RPMI7951 (cell line): ENCODE results near the gene TXNRD1. TPM values are rescaled to one million over a fixed set of nuclear protein-coding genes. Genes with fewer than 3 reads are reported as not detected.
A peak's percentile ranks its signal among the peaks of the same experiment; 100 is the strongest.
"Not testable (repeated sequence)": the region's sequence is repeated elsewhere in the genome, so short reads cannot be mapped to it uniquely, and the experiment has no call there.

Source experiments
- DNase-seq: peaks from one replicate; pipeline ENCODE4 v3.0.0-alpha.2; 2012; ENCODE audit warnings: low read depth
- total RNA-seq: library from RNA; depleted of rRNA; stranded (reverse); fragments of >200 nt; shearing (Covaris generic); gene quantifications from 2 replicates; pipeline ENCODE4 v1.2.3, GENCODE V29; 2014

The TXNRD1 gene
- total RNA-seq, 1 experiment from 2014 or later: 209 TPM

DNA sequence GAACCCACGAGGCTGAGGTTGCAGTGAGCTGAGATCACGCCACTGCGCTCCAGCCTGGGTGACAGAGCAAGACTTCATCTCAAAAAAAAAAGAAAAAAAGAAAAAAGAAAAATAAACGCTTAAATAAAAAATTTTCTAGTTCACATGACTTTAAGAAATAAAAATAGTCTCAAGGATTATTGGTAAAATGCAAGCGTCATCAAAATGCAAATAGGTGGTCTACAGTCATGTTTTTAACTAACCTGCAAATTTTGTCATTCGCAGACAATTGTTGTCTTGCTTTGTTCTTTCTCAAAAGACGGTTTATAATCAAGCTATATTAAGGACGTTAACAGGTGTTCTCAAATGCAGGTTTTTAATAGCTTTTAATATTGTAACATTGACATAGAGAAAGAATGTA, 22.4 kb downstream of the TXNRD1 start:
- no peak for DNase-seq

DNA sequence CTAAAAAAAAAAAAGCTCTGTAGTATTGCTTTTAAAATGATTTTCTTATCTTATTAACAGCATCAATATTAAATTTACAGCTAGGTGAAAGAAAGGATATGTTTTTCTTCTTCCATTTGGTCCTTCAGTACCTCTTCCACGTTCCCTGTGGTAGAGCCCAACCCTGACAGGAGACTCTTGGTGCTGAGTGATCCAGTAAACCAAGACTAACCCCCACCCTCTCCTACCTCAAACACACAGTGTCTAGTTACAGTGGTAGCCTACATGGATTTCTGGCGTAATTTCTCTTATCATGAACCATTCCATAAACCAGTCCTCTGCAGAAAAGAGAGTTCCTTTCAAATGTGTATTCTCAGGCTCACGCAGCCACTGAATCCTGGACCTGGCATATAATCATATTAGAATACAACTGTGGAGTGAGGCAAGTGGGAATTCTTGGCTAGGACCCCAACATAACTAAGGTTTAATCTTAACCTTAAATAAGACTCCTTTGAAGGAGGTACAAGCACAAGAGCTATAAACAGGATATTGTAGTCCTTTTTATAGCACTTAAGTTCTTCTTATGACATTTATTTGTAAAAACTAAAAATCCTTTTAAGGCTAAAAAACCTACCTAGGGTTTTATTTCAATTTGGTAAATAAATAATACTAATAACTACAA, 27.1 kb downstream of the TXNRD1 start:
- DNase-seq: no peak

DNA sequence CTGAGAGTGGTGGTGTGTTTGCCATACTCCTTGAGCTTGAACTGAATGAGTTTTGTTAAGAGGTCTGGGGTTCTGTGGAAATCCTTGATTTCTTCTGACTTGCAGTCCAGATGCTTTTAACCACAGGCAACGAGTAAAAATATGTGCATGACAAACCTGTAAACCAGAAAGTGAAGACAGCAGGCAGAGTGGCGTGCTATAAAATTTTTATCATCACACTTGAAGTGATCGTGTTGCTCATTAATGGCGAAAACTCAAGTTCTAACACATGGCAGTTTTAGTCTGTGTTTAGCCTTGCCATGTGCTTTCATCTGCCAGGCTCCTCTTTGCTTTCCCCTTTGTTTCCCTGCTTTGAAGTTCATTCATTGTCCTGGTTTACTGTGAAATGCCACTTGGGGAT, 28.0 kb downstream of the TXNRD1 start:
- DNase-seq: peak; percentile 10

DNA sequence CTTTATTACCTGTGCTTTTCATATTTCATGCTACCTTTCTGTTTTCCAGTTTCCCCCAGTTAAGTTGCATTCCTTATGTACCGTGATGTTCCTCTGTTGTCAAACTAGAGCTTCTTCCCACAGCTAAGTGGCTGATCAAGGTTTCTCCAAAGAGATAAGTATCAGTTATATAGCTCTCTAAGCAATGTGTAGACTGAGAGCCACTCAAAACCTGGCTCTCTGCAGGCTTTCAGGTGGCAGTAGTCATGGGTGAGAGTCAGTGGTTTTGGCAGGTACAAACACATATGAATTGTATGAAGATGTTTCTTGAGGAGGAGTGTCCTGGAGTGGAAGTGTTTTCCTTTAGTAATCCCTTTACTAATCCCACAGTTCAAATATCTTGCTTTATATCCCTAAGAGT, 28.4 kb downstream of the TXNRD1 start:
- DNase-seq: no peak

DNA sequence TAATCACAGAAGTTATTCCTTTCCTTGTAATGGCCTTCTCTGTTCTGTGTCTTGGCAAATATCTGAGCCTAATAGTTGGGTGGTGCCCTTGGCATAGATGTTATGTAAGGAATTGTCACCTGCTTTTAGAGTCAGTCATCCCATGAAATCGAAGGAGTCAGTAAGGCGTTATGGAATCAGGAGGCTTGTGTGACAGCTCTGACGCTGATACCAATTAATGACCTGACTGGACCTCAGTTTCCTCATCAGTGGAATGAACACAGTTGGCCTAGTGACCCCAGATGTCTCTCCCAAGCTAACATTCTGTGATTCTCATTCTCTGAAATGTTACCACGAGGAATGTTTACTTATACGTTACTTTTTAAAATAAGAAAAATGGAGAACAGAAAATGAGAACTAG, 32.1 kb downstream of the TXNRD1 start:
- no peak for DNase-seq

DNA sequence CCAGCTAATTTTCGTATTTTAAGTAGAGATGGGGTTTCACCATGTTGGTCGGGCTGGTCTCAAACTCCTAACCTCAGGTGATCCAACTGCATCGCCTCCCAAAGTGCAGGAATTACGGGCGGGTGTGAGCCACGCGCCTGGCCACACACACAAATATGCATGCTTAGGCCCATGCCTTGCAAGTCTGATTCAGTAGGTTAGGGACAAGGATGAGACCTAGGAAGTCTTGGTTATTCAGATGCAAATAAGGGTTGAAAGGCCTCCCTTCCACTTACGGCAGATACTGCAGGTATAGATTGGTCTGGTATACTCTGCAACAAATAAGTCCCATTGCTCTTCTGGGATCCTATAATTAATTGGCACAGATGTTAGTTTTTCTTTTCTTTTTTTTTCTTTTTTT, 32.9 kb downstream of the TXNRD1 start:
- no peak for DNase-seq

DNA sequence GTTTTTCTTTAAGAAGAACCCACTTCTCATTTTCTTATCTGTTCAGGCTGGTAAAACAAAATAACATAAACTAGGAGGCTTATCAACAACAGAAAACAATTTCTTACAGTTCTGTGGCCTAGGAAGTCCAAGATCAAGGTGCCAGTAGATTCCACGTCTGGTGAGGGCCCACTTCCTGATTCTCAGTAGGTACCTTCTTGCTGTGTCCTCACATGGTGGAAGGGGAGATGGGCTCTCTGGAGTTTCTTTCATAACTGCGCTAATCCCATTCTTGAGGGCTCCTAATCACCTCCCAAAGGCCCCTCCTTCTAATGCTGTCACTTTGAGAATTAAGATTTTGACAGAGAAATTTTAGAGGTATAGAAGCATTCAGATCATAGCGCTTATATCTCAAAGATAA, 33.4 kb downstream of the TXNRD1 start:
- no peak for DNase-seq

DNA sequence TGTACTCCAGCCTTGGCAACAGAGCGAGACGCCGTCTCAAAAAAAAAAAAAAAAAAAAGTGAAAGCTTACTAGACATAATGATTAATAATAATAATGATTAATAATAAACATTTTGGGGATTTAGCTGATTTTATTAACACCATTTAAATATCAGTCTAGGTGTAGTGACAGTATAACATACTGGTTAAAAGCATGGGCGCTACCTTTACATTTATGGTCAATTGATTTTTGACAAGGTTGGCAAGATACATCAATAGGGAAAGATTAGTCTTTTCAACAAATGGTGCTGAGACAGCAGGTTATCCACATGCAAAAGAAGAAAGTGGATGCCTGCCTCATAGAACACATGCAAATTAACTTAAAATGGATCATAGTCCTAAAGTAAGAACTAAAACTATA, 34.3 kb downstream of the TXNRD1 start:
- no peak for DNase-seq

DNA sequence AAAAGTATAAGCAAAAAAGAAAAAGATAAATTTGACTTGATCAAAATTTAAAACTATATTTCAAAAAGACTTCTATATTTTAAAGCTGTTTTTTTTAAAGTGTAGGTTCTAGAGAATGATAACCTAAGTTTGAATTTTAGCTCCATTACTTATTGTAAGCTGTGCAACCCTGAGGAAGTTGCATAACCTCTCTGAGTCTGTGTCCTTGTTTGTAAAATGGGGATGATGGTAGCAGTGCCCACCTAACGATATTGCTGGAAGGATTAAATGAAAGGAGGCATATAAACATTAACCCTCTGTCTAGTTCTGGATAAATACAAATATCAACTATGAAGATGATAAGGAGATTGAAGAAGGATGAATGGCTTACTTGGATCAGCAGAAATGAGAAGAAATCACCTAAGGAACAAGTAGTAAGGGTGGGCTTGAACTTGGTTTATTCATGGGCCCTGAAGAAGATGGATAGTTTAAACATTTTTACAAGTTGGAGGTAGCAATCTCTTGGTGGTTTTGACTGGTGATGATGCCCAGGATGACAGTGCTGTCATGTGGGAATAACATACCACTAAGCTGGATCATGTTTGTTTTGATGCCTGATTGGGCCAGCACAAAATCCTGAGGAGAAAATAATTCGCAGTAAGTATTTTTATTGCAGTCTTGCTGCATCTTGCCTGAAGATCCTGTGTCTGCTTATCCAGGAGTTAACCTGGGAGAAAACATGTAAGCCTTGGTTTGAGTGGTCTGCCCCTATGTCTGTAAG, 35.0 kb downstream of the TXNRD1 start:
- no peak for DNase-seq

DNA sequence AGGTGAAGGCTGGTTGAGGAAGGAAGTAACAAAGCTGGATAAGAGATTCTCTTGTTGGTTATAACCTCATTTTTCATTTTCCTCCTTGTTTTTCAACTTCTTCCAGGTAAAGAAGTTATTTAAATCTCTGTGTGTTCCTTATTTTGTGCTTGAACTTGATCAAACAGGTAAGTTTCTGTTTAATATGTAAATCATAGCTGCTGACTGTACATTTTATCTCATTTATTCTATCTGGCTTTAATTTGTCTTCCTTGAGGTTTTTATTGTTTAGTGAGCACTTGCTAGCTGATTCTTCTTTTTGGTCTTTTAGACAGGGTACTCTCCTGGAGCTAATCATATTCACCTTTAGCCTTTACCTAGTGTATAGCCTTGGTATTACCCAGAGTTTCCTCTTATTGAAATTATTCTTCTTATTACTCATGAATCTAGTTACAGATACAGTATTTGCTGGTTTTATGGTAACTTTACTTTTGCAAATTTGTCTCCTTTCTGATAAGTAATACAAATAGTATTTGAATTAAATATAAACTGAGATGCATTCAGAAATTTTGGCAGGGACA, 42.4 kb downstream of the TXNRD1 start:
- no peak for DNase-seq

DNA sequence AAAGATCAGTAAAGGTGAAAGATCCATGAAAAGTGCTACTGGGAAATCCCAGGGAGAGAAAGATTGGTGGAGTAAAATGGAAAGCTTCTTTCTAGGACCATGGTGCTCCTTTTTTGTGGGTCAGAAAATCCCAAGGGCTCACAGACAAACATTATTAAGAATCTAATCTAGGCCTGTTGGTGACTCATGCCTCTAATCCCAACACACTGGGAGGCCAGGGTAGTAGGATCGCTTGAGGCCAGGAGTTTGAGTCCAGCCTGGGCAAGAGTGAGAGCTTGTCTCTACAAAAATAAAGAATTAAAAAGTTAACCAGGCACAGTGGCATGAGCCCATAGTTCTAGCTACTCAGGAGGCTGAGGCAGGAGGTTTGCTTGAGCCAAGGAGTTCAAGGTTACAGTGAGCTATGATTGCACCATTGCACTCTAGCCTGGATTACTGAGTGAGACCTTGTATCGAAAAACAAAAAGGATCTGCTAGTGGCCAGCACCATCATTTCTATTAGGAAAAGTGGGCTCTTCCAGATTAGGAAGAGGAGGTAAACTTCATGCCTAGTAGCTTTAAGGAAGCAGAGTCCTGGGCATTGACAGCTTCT, 43.0 kb downstream of the TXNRD1 start:
- DNase-seq: no peak

DNA sequence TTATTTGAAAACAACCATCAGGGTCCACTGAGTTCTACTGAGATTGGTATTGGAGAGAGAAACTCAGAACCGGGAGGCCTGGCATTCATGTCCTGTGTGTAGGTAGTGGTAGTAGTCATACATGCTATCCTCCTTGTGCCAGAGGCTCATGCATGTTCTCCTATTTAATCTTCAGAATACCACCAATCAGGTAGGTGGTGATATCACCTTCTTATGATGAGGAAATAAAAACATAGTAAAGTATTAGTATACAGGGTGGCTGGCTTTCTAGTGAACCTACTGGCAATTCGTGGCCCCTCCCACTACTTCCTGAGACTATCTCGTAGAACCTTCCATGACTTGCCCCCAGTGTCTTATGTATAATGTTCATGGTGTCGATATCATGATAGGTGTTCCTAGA, 47.4 kb downstream of the TXNRD1 start:
- DNase-seq: no peak

DNA sequence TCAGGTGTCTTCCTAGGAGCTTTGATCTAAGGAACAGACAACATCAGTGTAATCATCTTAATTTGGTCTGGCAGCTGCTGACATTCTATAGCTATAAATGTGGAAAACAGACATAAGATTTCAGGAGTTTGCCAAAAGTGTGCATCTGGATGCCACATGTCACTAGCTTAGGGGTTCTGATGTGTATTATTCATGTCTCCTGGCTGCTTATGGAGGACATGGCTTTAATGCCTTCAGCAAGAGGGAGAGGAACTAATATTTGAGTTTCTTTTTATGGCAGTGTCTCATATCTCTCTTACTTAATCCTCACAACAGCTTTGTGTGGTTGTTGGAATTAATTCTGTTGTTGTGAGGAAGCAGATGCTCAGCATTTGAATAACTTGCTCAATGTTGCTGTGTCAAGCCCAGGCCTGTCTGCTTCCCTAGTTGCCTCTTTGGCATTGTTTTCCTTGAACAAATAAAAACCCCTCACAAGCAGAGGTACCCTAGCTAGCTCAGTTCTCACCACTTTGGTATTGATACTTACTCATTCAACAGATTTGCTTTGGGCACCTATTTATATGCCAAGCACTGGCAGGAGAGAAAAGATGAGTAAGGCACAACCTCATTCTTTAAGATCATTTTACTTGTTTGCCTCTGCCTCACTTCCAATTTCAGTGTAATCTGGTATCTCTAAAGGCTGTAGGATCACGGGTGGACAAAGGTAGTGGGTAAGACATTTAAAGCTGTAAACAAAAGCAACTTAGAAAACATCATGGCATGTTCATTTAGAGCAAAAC, 48.2 kb downstream of the TXNRD1 start:
- DNase-seq: peak; percentile 87

DNA sequence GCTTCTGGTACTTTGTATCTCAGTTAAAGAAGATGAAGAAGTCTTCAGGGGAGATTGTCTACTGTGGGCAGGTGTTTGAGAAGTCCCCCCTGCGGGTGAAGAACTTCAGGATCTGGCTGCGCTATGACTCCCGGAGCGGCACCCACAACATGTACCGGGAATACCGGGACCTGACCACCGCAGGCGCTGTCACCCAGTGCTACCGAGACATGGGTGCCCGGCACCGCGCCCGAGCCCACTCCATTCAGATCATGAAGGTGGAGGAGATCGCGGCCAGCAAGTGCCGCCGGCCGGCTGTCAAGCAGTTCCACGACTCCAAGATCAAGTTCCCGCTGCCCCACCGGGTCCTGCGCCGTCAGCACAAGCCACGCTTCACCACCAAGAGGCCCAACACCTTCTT, 49.9 kb downstream of the TXNRD1 start:
- DNase-seq: not testable (repeated sequence)

DNA sequence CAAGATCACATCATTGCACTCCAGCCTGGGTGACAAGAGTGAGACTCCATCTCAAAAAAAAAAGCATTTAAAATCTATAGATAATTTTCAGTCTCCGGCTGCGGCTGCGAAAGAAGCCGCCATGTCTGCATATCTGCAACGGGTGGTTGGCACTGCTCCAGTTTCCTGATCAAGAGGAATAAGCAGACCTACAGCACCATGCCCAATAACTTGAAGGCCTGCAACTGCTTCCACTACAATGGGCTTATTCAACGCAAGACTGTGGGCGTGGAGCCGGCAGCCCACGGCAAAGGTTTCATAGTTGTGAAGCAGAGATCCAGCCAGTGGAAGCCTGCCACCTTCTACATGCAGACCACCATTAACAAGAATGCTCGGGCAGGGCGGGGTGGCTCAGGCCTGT, 57.4 kb downstream of the TXNRD1 start:
- DNase-seq: no peak

DNA sequence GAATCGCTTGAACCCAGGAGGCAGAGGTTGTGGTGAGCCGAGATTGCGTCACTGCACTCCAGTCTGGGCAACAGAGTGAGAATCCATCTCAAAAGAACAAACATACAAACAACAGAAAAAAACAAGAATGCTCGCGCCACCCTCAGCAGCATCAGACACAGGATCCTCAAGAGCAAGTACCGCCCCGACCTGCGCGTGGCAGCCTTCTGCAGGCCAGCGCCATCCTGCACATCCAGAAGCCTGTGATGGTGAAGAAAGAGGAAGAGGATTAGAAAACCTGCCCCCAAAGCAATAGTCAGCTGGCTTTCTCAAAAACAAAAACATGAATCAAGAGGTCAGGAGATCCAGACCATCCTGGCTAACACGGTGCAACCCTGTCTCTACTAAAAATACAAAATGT, 57.9 kb downstream of the TXNRD1 start:
- no peak for DNase-seq

DNA sequence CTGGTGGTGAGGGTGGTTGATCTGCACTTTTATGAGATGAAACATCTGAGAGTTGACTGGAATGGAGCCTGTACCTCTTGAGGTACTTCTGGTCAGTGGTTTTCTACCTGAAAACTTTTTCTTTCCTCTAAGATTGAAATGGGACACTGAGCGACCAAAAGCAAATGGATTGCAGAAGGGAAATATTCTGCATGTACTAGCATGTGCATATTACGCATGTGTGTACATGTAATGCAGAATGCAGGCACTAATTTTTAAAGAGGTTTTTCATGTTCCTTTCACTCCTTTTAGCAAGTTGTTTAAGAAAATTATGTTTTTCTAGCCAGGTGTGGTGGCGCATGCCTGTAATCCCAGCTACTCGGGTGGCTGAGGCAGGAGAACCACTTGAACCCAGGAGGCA, 59.2 kb downstream of the TXNRD1 start:
- DNase-seq: no peak

DNA sequence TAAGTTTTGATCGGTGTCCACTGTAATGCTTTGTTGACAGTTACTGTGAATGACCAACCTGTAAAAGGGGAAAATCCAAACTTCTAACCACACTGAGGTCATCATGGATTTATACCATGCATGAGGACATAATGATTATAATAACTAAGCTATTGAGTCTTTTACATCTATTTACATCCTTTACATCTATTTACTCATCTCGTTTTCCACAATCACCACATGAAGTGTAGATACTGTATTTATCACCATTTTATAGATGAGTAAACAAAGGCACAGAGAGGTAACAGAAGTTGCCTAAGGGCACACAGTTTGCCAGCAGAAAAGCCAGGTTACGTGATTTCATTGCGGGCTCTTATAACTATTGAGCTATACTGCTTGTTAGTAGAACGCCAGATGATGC, 60.1 kb downstream of the TXNRD1 start:
- no peak for DNase-seq

DNA sequence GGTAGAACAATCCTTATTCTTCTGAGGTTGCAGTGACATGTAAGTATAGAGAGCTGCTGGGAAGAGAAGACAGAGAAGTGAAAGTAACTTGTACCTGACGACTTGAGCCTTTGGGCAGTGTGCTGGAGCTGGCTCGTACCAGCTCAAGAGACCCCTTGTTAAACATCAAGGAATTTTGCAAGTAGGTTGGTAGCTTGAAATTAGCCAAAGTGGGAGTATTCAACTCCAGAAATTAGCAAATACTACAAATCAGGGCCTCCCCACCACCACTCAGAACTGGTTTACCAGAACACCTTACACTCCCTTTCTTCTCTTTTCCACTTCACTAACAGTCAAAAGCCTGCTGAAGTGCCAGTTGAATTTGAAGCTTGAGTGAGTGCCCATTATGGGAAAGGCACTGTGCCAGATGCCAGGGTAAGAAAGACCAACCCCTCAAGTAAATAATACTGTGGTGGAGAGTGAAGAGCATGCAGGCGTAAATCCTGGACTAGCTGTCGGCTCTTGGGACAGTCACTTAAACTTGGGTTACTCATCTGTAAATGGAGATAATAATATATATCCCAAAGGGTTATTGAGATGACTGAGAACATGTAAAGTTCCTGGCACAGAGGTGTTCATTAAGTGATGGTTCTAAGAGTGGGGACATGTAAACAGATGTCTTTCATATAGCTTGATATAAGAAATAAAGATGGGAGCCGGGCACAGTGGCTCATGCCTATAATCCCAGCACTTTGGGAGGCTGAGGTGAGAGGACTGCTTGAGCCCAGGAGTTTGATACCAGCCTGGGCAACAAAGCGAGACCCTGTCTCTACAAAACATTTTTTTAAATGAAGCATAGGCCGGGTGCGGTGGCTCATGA, 60.9 kb downstream of the TXNRD1 start:
- no peak for DNase-seq

DNA sequence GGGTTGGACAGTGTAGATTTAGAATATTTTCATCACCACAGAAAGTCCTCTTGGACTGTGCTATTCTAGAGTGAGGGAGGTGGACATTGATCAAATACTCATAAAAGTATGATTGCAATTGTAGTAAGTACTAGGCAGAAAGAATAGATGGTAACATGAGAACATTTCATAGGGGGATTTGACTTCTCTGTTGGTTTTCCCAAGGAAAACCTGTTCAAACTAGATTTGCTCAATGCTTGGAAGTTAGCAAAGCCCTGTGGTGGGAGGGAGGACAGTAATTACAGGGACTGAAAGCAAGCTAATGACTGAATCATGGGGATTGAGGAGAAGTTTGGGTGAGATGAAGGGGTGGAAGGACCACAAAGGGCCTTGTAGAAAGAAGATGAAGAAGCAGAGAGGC, 63.6 kb downstream of the TXNRD1 start:
- no peak for DNase-seq

DNA sequence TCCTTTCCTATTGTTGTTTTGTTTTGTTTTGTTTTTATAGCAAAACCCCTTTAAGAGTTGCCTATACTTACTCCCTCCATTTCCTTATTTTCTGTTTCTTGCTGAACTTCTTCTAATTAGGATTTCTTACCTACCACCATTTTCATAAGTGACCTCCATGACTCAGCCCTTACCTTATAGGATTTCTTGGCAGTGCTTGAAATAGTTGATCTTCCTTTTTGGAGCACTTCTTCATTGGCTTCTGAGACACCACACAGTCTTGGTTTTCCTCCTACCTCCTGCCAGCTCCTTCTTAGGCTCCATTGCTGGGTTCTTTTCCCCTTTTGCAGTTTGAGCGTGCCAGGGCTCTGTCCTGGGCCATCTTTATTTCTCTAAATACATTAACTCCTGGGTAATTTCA, 64.5 kb downstream of the TXNRD1 start:
- DNase-seq: no peak
